ENCODE data around the gene KRT77. TPM values are rescaled to one million over a fixed set of nuclear protein-coding genes. Genes with fewer than 3 reads are reported as not detected.

Gene KRT77
- total RNA-seq, 1 donor from 2014 or later, result 2.5 TPM

DNA sequence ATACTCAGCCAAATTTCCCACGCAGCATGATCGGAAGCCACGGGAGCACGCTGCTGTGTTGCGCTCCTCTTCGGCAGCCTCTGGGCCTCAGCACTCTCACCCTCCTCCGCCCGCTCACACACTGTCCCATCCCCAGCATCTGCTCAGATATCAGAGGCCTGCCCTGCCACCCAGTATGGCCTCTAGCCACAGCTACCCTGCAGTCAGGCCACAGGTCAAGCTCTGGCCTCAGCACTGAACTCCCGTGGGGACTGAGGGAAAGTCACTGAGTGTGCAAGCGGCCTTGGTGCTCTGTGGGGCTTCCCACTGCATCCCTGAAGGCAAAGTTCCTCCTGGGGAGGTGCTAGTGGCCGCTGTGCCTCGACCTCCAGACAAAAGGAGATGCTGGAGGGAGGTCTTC, 2.0 kb downstream of the KRT77 start:
- H3K27me3 ChIP-seq, result no peaks in the 10 kb centered on the region
- DNase-seq (ENCODE audit: extremely low spot score in 2 of 2), result no peak
- no peaks in the 10 kb centered on the region for H3K9me3 ChIP-seq
- intact Hi-C loops (cut with DNase I), result no loop called here
- H3K4me1 ChIP-seq, result no peaks in the 10 kb centered on the region
- no peak for TF ChIP-seq POLR2AphosphoS5 (IDR thresholded peaks at IDR 0.05; ENCODE audit: insufficient read depth in 1 of 2, low read depth in 1 of 2)
- TF ChIP-seq, protein P1, sequence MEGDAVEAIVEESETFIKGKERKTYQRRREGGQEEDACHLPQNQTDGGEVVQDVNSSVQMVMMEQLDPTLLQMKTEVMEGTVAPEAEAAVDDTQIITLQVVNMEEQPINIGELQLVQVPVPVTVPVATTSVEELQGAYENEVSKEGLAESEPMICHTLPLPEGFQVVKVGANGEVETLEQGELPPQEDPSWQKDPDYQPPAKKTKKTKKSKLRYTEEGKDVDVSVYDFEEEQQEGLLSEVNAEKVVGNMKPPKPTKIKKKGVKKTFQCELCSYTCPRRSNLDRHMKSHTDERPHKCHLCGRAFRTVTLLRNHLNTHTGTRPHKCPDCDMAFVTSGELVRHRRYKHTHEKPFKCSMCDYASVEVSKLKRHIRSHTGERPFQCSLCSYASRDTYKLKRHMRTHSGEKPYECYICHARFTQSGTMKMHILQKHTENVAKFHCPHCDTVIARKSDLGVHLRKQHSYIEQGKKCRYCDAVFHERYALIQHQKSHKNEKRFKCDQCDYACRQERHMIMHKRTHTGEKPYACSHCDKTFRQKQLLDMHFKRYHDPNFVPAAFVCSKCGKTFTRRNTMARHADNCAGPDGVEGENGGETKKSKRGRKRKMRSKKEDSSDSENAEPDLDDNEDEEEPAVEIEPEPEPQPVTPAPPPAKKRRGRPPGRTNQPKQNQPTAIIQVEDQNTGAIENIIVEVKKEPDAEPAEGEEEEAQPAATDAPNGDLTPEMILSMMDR (IDR thresholded peaks at IDR 0.05), result no peak
- TF ChIP-seq POLR2A (IDR thresholded peaks at IDR 0.05), result no peak
- no peak overlapping the region for H3K27ac ChIP-seq
- no peak overlapping the region for H3K4me3 ChIP-seq
- no peaks in the 10 kb centered on the region for H3K36me3 ChIP-seq

DNA sequence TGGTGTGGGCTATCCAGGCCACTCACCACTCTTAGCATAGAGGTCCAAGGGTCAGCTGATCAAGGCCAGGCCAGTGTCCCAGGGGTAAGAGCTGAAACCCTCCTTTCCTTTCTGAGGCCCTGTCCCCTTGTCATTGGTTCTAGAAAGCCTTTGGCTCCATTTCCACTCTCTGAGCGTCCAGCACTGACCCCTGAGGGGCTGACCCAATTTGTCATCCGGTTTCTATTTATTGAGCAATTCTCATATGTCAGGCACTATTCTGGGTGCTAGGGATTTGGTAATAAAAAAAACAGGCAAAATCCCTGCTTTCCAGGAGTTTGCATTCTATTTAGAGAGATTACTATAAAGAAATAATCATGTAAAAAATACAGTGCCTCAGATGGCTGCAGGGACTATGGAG, 3.4 kb downstream of the KRT77 start:
- Histone ChIP-seq H3K4me3 (no peak overlapping the region), H3K27me3 (no peaks in the 10 kb centered on the region), H3K36me3 (no peaks in the 10 kb centered on the region), H3K27ac (no peak overlapping the region), H3K9me3 (no peaks in the 10 kb centered on the region), H3K4me1 (no peaks in the 10 kb centered on the region)
- intact Hi-C loops (cut with DNase I), result no loop called here
- TF ChIP-seq POLR2A (IDR thresholded peaks at IDR 0.05) (no peak), POLR2AphosphoS5 (IDR thresholded peaks at IDR 0.05; ENCODE audit: insufficient read depth in 1 of 2, low read depth in 1 of 2) (no peak)
- TF ChIP-seq, protein P1 (IDR thresholded peaks at IDR 0.05), result no peak
- no peak for DNase-seq (ENCODE audit: extremely low spot score in 2 of 2)

DNA sequence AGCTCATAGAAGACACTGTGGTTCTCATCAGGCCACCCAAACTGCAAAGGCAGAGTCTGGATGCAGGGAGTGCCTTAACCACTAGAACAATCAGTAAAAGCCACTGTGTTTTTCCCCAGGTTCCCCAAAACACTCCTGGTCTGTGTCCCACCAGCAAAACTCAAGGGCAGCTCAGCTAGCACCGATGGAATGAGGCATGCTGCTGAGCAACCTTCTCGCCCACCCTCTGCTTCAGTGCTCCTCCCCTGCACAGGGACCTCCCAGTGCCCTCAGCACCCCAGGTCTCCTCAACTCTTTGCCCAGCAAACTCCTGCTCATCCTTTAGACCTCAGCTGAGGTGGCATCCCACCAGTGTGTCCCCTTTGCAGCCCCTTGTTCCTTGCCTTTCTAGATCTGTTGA, 4.0 kb downstream of the KRT77 start:
- H3K36me3 ChIP-seq, result no peaks in the 10 kb centered on the region
- H3K9me3 ChIP-seq, result no peaks in the 10 kb centered on the region
- TF ChIP-seq POLR2A (IDR thresholded peaks at IDR 0.05) (no peak), POLR2AphosphoS5 (IDR thresholded peaks at IDR 0.05; ENCODE audit: insufficient read depth in 1 of 2, low read depth in 1 of 2) (no peak)
- TF ChIP-seq, protein P1 (IDR thresholded peaks at IDR 0.05), result no peak
- H3K27me3 ChIP-seq, result no peaks in the 10 kb centered on the region
- H3K4me1 ChIP-seq, result no peaks in the 10 kb centered on the region
- DNase-seq (ENCODE audit: extremely low spot score in 2 of 2), result no peak
- H3K27ac ChIP-seq, result no peak overlapping the region
- intact Hi-C loops (cut with DNase I), result no loop called here
- no peak overlapping the region for H3K4me3 ChIP-seq

DNA sequence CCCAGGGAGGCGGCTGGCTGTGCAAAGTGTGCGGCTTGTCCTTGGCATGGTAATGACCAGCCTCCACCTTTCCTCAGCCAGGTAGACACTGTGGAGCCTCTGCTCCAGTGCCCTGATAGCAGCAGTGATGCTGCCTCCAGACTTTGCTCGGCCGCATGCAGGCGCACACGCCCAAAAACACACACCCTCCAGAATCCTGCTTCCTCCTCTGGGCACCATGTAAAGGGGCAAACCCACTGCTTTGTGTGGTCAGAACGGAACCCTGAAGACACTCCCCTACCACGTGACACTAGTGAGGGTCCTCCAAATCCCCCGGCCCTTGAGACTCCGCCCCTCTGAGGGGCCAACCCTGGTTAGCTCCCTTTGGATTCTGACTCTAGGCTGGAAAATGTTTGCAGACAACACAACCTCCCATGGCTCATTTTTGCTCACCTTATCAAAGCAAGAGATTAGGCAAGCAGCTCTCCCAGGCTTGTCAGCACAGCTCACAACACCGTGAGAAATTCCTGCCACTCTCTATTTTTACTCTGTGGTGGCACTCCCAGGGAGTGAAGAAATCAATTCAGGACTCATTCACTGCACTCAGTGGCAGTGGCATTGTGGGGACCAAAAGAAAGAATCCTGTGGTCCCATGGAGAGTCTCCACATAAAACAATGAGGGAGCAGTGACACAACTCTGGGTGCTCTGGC, 4.5 kb downstream of the KRT77 start:
- H3K4me3 ChIP-seq, result no peak overlapping the region
- H3K9me3 ChIP-seq, result no peaks in the 10 kb centered on the region
- no peaks in the 10 kb centered on the region for H3K4me1 ChIP-seq
- H3K36me3 ChIP-seq, result no peaks in the 10 kb centered on the region
- H3K27me3 ChIP-seq, result no peaks in the 10 kb centered on the region
- no peak for DNase-seq (ENCODE audit: extremely low spot score in 2 of 2)
- intact Hi-C loops (cut with DNase I), result no loop called here
- TF ChIP-seq POLR2A (IDR thresholded peaks at IDR 0.05) (no peak), POLR2AphosphoS5 (IDR thresholded peaks at IDR 0.05; ENCODE audit: insufficient read depth in 1 of 2, low read depth in 1 of 2) (no peak)
- TF ChIP-seq, protein P1 (IDR thresholded peaks at IDR 0.05), result no peak
- no peak overlapping the region for H3K27ac ChIP-seq

DNA sequence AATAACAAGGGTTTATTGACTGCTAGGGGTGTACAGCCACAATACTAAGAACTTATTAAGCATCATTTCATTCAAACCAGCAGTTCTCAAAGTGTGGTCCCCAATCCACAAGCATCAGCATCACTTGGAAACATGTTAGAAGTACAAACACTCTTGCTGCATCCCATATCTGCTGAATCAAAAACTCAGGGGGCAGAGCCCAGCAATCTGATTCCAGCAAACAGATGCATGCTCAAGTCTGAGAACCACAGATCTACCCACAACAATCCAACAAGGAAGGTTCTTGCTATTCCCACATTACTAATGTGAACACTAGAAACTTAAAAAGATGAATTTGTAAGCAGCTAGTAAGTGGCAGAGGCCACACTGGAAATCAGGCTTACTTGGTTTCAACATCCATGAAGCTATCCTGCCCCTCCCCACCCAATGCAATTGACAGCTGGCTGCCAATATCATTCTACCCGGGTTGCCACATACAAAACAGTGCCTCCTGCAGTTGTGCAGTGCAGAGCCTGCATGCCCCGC, 6.2 kb downstream of the KRT77 start:
- Histone ChIP-seq H3K9me3 (no peaks in the 10 kb centered on the region), H3K4me3 (no peak overlapping the region), H3K27ac (no peak overlapping the region), H3K27me3 (no peaks in the 10 kb centered on the region), H3K4me1 (no peaks in the 10 kb centered on the region), H3K36me3 (no peaks in the 10 kb centered on the region)
- intact Hi-C loops (cut with DNase I), result no loop called here
- DNase-seq (ENCODE audit: extremely low spot score in 2 of 2), result no peak
- TF ChIP-seq, protein P1 (IDR thresholded peaks at IDR 0.05), result no peak
- no peak for TF ChIP-seq POLR2AphosphoS5 (IDR thresholded peaks at IDR 0.05; ENCODE audit: insufficient read depth in 1 of 2, low read depth in 1 of 2)
- TF ChIP-seq POLR2A (IDR thresholded peaks at IDR 0.05), result no peak

All from vagina (tissue), 2 donors.